AG10803 (cell line): ENCODE results near the gene EMC8.

ENCODE experiments used
- DNase-seq: peaks from one replicate; pipeline ENCODE4 v3.0.0; 2010; ENCODE audit warnings: low read depth
- H3K4me3 ChIP-seq: 2 replicates; pipeline ENCODE4 v1.5.1; 2011; ENCODE audit warnings: mild to moderate bottlenecking, low read length, control low read depth
- TF ChIP-seq, protein P1 (sequence below): conservative IDR thresholded peaks from 2 replicates; pipeline ENCODE4 v1.5.1; 2011; ENCODE audit warnings: mild to moderate bottlenecking, low read length, control low read depth, inconsistent platforms

The EMC8 gene

DNA sequence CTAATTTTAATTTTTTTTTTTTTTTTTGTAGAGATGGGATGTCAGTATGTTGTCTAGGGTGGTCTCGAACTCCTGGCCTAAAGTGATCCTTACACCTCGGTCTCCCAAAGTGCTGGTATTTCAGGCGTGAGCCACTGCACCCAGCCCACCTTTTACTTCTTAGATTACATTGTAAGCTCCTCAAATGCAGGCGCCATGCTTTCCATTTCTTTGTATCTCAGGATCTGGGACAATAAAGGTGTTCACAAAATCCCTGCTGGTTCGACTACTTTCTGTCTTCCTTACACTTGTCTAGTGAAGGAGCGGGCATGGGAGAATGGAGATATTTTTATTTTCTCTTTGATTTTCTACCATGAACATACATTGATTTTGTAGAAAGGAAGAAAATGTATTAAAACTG lies 25.2 kb downstream of the EMC8 start:
- H3K4me3 ChIP-seq = no peak overlapping the region
- no peak for DNase-seq
- TF ChIP-seq, protein P1, sequence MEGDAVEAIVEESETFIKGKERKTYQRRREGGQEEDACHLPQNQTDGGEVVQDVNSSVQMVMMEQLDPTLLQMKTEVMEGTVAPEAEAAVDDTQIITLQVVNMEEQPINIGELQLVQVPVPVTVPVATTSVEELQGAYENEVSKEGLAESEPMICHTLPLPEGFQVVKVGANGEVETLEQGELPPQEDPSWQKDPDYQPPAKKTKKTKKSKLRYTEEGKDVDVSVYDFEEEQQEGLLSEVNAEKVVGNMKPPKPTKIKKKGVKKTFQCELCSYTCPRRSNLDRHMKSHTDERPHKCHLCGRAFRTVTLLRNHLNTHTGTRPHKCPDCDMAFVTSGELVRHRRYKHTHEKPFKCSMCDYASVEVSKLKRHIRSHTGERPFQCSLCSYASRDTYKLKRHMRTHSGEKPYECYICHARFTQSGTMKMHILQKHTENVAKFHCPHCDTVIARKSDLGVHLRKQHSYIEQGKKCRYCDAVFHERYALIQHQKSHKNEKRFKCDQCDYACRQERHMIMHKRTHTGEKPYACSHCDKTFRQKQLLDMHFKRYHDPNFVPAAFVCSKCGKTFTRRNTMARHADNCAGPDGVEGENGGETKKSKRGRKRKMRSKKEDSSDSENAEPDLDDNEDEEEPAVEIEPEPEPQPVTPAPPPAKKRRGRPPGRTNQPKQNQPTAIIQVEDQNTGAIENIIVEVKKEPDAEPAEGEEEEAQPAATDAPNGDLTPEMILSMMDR = no peak

DNA sequence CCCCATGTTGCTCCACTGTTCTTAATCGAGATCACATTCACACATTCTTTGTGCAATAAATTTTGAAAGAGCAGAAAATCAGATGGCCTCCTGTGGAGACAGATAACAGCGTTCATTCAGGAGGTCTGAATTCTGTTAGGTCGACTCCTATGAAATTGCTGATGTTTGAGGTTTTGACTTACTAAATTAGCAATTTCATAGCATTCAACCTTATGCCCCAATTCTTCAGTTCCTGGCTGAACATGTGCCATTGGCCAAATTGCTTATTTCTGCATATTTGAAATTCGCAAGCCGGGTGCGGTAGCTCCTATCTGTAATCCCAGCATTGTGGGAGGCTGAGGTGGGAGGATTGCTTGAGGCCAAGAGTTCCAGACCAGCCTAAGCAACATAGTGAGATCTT lies 26.3 kb downstream of the EMC8 start:
- H3K4me3 ChIP-seq = no peak overlapping the region
- TF ChIP-seq, protein P1 = no peak
- DNase-seq = no peak

DNA sequence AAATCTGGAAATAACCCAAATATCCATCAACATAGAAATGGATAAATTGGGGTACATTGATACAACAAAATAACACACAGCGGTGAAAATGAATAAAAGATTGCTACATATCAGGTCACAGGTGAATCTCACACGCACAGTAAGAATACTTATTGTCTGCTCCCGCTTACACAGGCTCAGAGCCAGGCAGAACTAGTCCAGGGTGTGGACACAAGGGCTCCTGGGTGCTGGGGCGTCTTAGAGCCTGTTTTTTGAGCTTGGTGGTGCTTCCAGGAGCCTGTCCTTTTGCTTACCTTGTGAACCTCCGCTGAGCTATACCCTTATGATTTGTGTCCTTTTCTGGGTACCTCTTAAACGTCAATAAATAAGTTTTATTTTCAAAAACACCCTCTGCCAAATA lies 28.6 kb downstream of the EMC8 start:
- TF ChIP-seq, protein P1 = no peak
- H3K4me3 ChIP-seq = no peak overlapping the region
- DNase-seq = no peak

DNA sequence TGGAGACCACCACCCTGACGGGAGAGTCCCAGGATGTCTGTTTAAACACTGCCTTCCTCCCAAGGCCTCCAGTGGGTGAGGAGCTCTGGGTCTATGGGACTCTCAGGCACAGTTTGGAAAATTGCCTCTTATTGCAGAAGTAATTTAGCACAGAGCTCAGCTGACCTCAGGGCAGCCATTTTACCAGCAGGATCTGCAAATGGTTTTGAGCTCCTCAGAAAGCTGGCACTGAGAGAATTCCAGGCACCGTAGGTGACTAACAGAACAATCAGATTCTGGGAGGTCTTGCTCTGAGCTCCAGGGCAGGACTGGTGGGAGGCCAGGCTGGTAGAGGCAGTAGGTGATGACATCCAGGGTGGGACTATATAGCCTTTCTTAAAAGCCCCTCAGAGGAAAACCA lies 31.1 kb downstream of the EMC8 start:
- TF ChIP-seq, protein P1 = no peak
- no peak overlapping the region for H3K4me3 ChIP-seq
- no peak for DNase-seq

DNA sequence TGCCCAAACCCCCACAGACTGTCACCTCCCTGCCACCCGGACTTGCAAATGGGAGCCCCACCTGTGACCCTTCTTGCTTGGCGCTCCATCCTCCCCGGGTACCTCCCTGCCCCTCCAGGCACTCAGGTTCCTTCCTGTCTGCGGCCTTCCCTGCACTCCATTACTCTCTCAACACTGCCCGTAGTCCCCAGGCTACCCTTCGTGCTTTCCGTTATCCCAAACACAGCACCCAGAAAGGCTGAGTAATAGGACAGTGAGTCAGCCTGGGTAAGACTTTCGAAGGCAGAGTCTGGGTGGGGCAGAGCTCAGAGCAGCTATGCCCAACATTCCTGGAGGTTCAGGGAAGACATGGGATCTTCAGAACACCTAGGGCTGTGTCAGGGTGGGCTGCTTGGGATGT lies 31.8 kb downstream of the EMC8 start:
- TF ChIP-seq, protein P1 = no peak
- peak; percentile 91 for DNase-seq
- no peak overlapping the region for H3K4me3 ChIP-seq

DNA sequence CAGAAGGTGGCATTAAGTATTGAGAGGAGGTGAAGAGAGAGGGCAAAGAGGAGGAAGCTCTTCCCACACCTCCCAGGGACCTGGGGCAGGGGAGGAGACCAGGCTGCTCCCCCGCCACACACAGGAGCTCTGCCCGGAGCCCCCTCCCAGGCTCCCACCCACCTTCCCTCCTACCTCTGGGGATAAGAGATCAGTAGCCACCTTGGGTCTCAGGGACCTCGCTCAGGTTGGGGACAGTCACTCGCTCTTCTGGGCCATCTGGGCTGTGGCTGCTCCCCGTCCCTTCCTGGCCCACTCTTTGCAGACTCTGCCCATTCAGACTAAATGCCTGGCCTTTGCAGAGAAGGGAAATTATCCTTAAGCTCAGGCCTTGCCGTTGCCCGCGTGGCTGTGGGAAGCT lies 33.6 kb downstream of the EMC8 start:
- TF ChIP-seq, protein P1 = no peak
- DNase-seq = no peak
- no peak overlapping the region for H3K4me3 ChIP-seq

DNA sequence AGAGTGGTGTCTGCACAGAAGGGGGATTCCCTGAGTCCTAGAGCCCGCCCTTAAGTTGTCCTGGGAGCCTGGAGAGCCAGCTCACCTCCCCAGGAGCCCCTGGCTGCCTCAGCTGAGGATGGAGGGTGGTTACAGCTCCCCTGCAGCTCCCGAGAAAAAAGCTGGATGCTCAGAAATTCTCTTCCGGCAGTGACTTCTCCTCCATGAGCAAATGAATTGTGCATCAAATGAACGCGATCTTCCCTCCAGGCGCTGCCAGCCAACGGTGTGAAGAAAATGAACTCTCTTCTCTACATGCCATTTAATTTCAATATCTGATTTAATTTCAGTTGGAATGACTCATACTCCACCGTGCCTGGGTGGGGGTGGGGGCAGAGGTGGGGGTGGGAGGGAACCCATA lies 34.1 kb downstream of the EMC8 start:
- DNase-seq = no peak
- TF ChIP-seq, protein P1 = no peak
- no peak overlapping the region for H3K4me3 ChIP-seq
